ENCODE measurements around the gene AFDN.

DNA sequence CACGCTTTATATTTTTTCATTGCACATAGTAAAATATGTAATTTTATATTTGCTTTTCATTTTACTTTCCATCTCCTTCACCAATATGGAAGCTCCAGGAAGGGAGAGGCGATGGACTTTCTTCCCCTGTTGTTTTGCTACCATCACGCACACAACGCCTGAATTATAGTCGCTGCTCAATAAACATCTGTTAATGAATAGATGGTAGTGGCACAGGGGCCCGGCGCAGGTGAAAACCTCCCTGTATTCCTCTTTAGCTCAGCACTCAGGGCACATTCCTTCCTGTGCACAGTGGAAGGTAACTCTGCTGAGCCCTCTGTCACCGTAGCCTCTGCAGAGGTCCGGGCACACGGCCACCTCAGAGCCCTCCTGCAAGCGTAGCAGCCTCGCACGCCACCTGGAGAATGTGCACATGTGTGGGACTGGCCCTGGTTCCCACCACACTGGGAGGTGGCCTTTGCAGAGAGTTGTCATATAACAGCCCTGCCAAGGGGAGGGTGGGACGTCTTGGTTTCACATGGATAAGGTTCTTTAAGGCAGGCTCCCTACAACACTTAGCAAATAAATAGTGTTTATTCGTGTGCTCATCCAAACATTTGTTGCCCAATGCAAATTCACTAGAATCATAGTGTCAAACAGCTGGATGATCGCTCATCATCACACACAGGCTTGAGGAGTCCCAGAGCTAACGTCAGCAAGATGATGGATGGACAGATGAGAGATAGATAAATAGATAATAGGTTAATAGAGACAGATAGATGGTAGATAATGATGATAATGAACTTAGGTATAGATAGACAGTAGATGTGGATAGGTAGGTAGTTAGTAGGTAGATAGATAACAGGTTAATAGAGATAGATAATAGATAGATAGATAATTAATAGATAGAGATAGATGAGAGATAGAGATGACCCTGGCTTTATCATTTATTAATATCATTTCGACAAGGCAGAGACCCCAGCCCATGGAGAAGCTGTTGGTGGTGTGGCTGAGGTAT lies 32.3 kb upstream of the AFDN start:
- no peak for TF ChIP-seq POLR2AphosphoS5 (IDR thresholded peaks at IDR 0.05)
- no peak for TF ChIP-seq POLR2A (IDR thresholded peaks at IDR 0.05)

Data from suprapubic skin (tissue), 4 donors.